ENCODE results near the gene SIGLEC9.

SIGLEC9 gene

DNA sequence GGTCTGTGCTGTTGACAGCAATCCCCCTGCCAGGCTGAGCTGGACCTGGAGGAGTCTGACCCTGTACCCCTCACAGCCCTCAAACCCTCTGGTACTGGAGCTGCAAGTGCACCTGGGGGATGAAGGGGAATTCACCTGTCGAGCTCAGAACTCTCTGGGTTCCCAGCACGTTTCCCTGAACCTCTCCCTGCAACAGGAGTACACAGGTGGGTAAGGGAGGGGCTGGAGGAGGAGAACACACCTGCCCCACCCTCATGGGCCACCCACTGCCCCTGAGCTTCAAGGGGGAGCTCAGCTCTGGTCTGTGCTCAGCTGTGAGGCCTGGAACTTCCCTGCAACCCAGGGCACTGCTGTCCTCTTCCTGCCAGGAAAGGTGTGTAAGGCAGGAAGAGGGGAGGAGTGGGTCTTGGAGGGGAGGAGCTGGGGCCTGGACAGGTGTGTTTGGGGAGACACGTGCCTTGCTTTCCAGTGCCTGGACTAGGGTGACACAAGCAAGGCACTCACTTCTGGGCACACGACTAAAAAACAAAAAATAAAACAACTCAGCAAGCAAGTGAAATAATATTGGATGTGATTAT, 21.3 kb downstream of the SIGLEC9 start:
- no peak for DNase-seq (ENCODE audit: low spot score)

- no peak for DNase-seq (ENCODE audit: low spot score)
Measured at GRCh38 chr19:51146751-51147150, 22.0 kb downstream of the SIGLEC9 start.

- no peak for DNase-seq (ENCODE audit: low spot score)
Measured at GRCh38 chr19:51147663-51148062, 23.0 kb downstream of the SIGLEC9 start.

DNA sequence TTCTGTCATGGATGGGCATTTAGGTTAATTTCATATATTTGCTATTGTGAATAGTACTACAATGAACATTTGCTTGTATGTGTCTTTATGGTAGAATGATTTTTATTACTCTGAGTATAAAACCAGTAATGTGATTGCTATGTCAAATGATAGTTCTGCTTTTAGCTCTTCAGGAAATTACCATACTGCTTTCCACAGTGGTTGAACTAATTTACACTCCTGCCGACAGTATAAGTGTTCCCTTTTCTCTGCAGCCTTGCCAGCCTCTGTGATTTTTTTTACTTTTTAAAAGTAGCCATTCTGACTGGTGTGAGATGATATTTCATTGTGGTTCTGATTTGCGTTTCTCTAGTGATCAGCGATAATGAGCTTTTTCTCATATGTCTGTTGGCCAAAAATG, 23.9 kb downstream of the SIGLEC9 start:
- DNase-seq (ENCODE audit: low spot score) = no peak

DNA sequence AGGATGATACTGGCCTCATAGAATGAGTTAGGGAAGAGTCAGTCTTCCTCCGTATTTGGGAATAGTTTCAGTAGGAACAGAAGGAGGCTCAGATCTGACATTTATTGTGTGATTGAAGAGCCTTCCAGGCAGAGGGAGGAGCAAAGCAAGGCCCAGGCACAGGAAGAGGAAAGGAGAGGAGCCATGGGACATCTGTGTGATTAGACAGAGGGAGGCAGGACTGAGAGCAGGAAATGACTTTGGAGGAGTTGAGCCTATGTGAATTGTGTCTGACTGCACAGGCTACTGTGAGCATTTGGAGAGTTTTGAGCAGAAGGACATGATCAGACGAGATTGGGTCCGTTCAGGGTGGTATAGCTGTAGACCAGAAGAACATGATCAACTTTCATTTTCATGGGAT, 25.9 kb downstream of the SIGLEC9 start:
- DNase-seq (ENCODE audit: low spot score) = no peak

DNA sequence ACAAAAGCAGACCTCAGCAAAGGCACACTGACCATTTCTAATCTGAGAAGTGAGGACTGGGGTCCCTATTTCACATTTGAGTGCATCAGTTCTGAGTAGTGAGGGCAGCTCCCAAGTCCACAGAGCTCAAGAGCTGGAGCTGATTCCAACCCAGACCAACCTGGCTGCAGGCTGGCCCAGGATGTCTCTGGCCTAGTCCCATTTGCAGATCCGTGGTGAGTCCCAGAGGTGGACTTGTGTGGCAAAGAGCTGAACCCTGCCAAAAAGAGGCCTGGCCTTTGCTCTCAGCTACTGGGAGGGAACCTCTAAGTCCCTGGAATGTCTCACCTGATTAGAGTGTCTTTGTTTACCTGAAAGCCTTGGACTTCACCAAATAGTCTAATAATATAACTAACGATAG, 32.0 kb downstream of the SIGLEC9 start:
- DNase-seq (ENCODE audit: low spot score) = no peak

DNA sequence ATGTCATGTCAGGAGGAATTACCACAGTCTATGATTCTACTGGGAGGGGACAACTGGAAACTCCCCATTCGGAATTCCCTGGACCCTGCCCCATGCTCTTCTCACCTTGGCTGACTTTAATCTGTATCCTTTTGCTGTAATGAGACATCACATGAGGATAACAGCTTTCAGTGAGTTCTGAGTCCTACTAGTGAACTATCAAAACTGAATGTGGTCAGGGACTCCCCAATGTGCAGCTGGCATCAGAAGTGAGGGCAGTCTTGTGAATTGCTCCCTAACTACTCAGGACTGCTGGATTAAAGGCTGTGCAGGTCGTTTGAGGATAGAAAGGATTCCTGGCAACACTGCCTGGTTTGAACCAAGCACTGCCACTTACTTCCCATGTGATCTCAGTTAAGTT, 32.6 kb downstream of the SIGLEC9 start:
- DNase-seq (ENCODE audit: low spot score) = no peak

DNA sequence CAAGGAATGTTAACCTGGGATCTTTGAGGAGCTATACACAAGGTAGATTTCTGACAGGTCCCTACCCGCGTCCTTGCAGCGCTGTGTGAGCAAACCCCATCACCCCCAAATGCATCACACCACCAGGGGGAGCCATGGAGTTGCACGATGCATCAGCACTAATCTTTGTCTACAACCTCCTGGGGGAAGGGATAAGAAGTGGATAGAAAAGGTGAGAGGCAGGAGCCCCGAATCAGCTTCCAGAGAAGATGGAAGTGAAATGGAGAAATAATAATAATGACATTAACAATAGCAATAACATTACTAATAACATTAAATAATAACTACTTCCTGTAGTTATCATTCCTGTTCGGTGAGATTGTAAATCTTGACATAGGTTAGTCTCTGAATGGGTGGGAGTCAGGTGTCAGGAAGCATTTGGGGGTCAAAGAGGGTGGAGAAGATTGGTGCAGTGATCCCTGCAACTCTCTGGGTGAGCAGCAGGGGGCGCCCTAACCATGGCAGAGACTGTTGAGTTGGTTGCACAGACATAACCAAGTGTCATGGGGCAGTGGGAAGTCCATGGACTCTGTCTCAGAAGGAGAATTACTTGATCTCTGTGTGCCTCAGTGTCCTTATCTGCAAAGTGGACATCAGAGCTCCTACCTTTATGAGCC, 33.9 kb downstream of the SIGLEC9 start:
- DNase-seq (ENCODE audit: low spot score) = peak; percentile 11

DNA sequence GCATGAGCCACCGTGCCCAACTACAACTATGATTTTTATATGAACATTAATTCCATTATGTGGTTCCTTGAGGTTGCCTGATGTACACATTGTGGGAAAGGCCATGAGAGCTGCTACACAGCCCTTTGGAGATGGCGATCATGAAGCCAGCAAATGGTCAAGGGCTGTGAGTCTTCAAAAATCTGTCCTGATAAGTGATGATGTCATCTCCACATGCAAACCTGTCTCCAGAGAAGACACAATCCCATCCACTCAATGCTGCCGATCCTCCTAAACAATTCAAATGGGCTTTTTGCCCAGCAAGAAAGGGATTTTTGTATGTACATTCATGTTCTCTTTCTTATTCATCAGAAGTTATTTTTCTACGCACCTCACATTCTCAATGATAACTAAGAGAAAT, 35.0 kb downstream of the SIGLEC9 start:
- DNase-seq (ENCODE audit: low spot score) = no peak

GRCh38 chr19:51161266-51161665, 36.6 kb downstream of the SIGLEC9 start:
- DNase-seq (ENCODE audit: low spot score) = no peak

GRCh38 chr19:51161867-51162496, 37.3 kb downstream of the SIGLEC9 start:
- no peak for DNase-seq (ENCODE audit: low spot score)

DNA sequence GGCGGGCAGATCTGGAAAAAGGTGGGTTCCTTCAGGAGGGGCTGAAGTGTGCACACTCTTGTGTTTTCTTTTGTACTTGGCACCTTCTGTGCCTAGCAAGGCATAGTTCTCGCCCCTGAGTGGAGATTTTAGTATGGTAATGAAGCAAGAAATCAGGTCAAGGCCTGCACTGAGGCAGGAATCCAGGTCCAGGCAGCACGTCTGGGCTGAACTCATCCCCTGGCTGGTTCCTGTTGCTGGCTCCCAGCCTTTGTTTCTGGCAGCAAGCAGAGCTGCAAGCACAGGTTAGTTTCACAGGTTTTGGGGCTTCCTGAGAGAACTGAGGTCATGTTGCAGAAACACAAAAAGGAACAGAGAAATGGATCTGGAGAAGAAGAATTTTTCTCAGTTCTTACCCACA, 38.6 kb downstream of the SIGLEC9 start:
- no peak for DNase-seq (ENCODE audit: low spot score)

- no peak for DNase-seq (ENCODE audit: low spot score)
Measured at GRCh38 chr19:51164215-51164614, 39.5 kb downstream of the SIGLEC9 start.

DNA sequence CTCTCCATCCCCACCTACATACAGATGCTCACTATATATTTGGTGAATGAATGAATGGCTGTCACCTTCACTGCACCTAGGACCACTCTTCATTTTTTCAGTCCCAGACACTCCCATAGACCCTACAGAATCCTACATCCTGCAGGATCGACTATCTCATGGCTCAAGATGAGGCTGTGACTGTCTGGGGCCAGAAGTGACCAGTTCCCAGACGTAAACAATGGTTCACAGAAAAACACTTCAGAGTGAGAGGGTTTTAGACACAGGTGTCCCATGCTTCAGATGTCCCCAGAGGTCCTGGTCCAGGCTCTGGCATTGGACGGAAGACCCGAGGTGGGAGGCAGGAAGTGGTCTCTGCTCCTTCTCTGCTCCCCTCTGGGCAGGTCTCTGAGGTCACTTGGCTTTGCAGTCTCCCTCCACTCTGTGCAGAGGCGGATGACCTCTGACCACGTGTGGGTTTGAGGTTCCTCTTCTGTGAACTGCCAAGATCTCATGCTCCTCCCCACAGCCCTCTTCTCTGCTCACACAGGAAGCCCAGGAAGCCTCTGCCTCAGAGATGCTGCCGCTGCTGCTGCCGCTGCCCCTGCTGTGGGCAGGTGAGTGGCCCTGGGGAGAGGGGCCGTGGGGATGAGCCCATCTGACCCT, 42.3 kb downstream of the SIGLEC9 start:
- no peak for DNase-seq (ENCODE audit: low spot score)

DNA sequence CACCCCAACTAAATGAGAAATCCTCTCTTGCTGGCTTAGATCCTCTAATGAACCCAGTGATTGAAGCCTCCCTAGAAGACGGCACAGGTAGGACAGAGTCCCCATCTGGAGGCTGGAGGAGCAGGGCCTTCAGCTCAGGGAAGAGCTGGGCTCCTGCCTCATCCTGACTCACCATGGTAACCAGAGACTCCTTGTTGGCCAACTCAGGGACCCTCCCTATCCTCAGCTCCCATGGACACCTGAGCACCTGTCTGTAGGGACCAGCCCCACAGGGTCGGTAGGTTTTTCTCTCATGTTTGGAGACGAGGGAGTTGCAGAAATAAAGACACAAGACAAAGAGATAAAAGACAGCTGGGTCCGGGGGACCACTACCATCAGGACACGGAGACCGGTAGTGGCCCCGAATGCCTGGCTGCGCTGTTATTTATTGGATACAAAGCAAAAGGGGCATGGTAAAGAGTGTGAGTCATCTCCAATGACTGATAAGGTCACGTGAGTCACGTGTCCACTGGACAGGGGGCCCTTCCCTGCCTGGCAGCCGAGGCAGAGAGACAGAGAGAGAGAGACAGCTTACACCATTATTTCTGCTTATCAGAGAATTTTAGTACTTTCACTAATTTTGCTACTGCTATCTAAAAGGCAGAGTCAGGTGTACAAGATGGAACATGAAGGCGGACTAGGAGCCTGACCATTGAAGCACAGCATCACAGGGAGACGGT, 44.0 kb downstream of the SIGLEC9 start:
- DNase-seq (ENCODE audit: low spot score) = no peak

GRCh38 chr19:51169283-51169918, 44.7 kb downstream of the SIGLEC9 start:
- peak; percentile 52 for DNase-seq (ENCODE audit: low spot score)

- no peak for DNase-seq (ENCODE audit: low spot score)
Measured at GRCh38 chr19:51172223-51172622, 47.5 kb downstream of the SIGLEC9 start.

GRCh38 chr19:51173681-51174080, 49.0 kb downstream of the SIGLEC9 start:
- no peak for DNase-seq (ENCODE audit: low spot score)

DNA sequence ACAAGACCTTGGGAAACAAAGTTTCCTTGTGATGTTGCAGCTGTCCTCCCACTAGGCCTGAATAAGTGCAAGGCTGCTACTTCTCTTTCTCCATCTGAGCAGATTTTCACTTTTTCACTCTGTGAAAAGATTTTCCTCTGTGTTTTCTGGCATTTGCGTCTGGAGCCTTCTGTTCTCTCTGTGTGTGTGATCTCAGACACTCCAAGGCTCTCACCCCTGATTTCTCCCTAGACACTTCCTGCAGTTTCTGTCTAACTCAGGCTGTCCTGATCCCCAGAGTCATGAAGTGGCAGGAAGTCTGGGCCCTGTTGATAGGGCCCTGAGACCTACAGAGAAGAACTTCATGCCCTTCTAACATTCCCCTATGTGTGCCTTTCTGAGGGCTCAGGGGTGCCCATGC, 54.5 kb downstream of the SIGLEC9 start:
- DNase-seq (ENCODE audit: low spot score) = no peak

Measured in LoVo (cell line).